NCI-H187 treated with DMSO at 0.1 percent for 48 hours (cell line): ENCODE results near the gene NCOR1.
A peak's percentile ranks its signal among the peaks of the same experiment; 100 is the strongest.
"Not testable (repeated sequence)": the region's sequence is repeated elsewhere in the genome, so short reads cannot be mapped to it uniquely, and the experiment has no call there.

Experiments used
- DNase-seq: peaks from one replicate; lab custom pipeline; 2025; lab: John Stamatoyannopoulos, UW

The NCOR1 gene

GRCh38 chr17:16214190-16215001 is 938 bp downstream of the NCOR1 start:
- no peak for DNase-seq

- no peak for DNase-seq
Observed at GRCh38 chr17:16212793-16213192, 2.5 kb downstream of the NCOR1 start.

GRCh38 chr17:16211590-16211989 is 3.7 kb downstream of the NCOR1 start:
- DNase-seq: no peak

- not testable (repeated sequence) for DNase-seq
Observed at GRCh38 chr17:16204763-16205162, 10.6 kb downstream of the NCOR1 start.

GRCh38 chr17:16202554-16203500 is 12.5 kb downstream of the NCOR1 start:
- not testable (repeated sequence) for DNase-seq

- not testable (repeated sequence) for DNase-seq
Observed at GRCh38 chr17:16201693-16202131, 13.6 kb downstream of the NCOR1 start.

- no peak for DNase-seq
Observed at GRCh38 chr17:16199093-16199492, 16.2 kb downstream of the NCOR1 start.

GRCh38 chr17:16197276-16197675 is 18.1 kb downstream of the NCOR1 start:
- DNase-seq: no peak

GRCh38 chr17:16194307-16194835 is 21.0 kb downstream of the NCOR1 start:
- not testable (repeated sequence) for DNase-seq

- no peak for DNase-seq
Observed at GRCh38 chr17:16191604-16192003, 23.7 kb downstream of the NCOR1 start.

GRCh38 chr17:16190703-16191360 is 24.5 kb downstream of the NCOR1 start:
- no peak for DNase-seq

- DNase-seq: no peak
Observed at GRCh38 chr17:16189791-16190348, 25.5 kb downstream of the NCOR1 start.

- no peak for DNase-seq
Observed at GRCh38 chr17:16187642-16188041, 27.7 kb downstream of the NCOR1 start.

GRCh38 chr17:16181581-16181980 is 33.8 kb downstream of the NCOR1 start:
- no peak for DNase-seq

- DNase-seq: no peak
Observed at GRCh38 chr17:16178836-16179235, 36.5 kb downstream of the NCOR1 start.

GRCh38 chr17:16171613-16172012 is 43.7 kb downstream of the NCOR1 start:
- peak; percentile 24 for DNase-seq

- not testable (repeated sequence) for DNase-seq
Observed at GRCh38 chr17:16166766-16167165, 48.6 kb downstream of the NCOR1 start.

GRCh38 chr17:16158714-16159113 is 56.6 kb downstream of the NCOR1 start:
- DNase-seq: no peak

- DNase-seq: no peak
Observed at GRCh38 chr17:16155536-16155935, 59.8 kb downstream of the NCOR1 start.

- not testable (repeated sequence) for DNase-seq
Observed at GRCh38 chr17:16152326-16152725, 63.0 kb downstream of the NCOR1 start.

- DNase-seq: no peak
Observed at GRCh38 chr17:16150251-16150856, 65.0 kb downstream of the NCOR1 start.
